ENCODE data around the gene UBXN6.

GRCh38 chr19:4477034-4477801 lies 19.6 kb upstream of the UBXN6 start:
- TF ChIP-seq EZH2 (IDR thresholded peaks at IDR 0.05; ENCODE audit: low read depth, unreplicated experiment), result no peak
- no peak for TF ChIP-seq CTCF (conservative IDR thresholded peaks at IDR 0.05; ENCODE audit: low read depth in 2 of 2)
- TF ChIP-seq ETS1 (IDR thresholded peaks at IDR 0.05), result no peak
- TF ChIP-seq EZH2phosphoT487 (IDR thresholded peaks at IDR 0.05; ENCODE audit: unreplicated experiment), result no peak
- no peak for TF ChIP-seq POLR2AphosphoS5 (IDR thresholded peaks at IDR 0.05; ENCODE audit: low read depth)
- no peak for TF ChIP-seq JUNB (IDR thresholded peaks at IDR 0.05; ENCODE audit: unreplicated experiment)
- no peak for TF ChIP-seq CREB1 (CRISPR knock-in tag; IDR thresholded peaks at IDR 0.05; ENCODE audit: low read depth)
- TF ChIP-seq ZNF462 (CRISPR knock-in tag; IDR thresholded peaks at IDR 0.05), result no peak
- no peak for TF ChIP-seq REST (IDR thresholded peaks at IDR 0.05; ENCODE audit: unreplicated experiment)
- TF ChIP-seq ZNF114 (CRISPR knock-in tag; IDR thresholded peaks at IDR 0.05), result no peak
- TF ChIP-seq ZNF331 (CRISPR knock-in tag; IDR thresholded peaks at IDR 0.05; ENCODE audit: low read depth), result no peak
- no peak for TF ChIP-seq STAT1 (IDR thresholded peaks at IDR 0.05; ENCODE audit: unreplicated experiment)
